ENCODE measurements around the gene NEK7.
A peak's percentile ranks its signal among the peaks of the same experiment; 100 is the strongest.
"Not testable (repeated sequence)": the region's sequence is repeated elsewhere in the genome, so short reads cannot be mapped to it uniquely, and the experiment has no call there.

The NEK7 gene

DNA sequence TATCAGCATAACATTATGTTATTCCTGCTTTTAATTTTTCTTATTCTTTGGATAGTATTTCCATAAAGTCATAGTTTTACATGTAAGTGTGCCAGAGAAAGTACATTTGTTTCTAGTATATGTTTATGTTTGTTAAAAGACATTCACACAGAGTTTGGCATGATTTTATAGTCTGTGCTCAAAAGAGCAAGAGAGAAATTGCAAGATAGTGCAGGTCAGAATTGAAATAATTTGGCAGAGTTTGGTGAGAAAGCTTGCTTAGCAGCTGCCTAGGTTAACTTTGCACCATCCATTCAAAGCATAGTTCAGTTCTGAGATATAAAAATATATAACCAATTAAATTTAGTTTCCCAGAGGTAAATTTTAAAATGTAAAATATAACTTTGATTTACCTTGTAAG lies 17.0 kb downstream of the NEK7 start:
- DNase-seq, result no peak

GRCh38 chr1:198174297-198174696 lies 17.5 kb downstream of the NEK7 start:
- DNase-seq, result no peak

GRCh38 chr1:198175423-198176170 lies 18.8 kb downstream of the NEK7 start:
- no peak for DNase-seq

DNA sequence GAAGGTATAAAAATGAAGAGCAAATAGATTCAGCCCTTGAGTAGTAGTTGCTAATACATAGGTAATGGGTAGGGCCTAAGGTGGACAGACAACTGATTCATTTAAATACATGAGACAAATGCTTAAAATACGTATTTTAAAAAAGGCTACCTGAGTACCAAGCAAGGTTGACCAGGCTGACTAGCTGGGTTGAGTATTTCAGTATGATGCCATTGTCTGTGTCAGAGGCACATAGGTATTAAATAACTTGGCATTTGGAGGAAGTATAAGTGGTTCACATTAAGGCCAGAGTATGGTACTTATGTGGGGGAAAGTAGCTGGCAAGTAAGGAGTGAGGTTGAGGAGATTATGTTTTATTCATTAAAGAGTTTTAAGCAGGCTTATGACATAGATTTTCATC lies 19.4 kb downstream of the NEK7 start:
- no peak for DNase-seq

DNA sequence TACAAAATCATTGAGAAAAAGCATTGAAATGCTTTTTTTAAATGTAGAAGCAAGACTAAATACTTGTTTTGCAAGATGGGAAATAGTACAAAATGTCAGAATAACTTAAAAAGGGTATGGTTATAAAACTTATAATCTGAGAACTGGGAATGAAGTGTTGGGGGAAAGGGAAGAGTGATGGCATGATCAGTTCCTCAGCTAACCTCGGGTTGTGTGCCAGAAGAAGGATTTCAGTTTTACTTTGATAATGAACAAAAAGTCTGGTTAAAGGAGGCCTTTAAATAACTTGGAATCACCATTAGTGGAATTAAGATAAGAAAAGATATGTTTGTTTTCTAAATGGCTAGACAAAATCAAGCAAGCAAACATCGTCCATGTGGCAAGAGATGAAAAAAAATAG lies 20.7 kb downstream of the NEK7 start:
- DNase-seq, result no peak

DNA sequence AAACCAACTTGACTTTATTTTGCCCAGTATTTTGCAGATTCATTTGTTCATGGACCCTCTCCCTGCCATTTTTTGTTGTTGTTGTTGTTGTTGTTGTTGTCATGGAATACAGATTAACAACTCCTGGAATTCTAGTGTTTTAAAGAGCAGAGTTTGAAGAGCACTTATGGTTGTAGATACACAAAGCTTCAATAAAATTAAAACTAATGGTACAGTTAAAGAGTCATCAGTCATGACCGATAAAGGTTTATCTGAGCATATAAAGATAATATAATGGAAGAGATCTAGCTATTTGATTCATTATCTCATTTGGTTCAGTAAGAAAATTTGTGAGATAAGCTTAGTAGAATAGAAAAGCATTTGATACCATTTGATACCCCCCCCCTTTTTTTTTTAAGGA lies 21.8 kb downstream of the NEK7 start:
- no peak for DNase-seq

- no peak for DNase-seq
These were observed 22.8 kb downstream of the NEK7 start for GRCh38 chr1:198179556-198179981.

DNA sequence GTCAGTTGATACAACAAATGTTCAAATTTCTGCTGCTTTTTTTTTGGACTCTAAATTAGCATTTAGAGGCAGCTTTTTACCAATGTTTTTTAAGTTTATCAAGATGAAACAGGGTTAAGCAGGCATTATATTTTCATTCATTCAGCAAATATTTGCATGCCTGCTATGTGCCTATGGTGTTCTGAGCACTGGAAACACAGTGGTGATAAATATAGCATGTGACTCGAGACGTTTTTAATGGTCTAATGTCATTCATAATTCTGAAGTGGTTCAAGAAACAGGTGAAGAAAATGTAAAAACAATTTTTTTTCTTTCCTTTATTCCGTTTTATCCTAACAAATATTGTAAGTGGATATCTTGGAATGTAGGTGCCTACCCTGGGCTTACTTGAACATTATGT lies 26.8 kb downstream of the NEK7 start:
- no peak for DNase-seq

- no peak for DNase-seq
These were observed 27.7 kb downstream of the NEK7 start for GRCh38 chr1:198184516-198184915.

GRCh38 chr1:198185146-198185545 lies 28.3 kb downstream of the NEK7 start:
- no peak for DNase-seq

DNA sequence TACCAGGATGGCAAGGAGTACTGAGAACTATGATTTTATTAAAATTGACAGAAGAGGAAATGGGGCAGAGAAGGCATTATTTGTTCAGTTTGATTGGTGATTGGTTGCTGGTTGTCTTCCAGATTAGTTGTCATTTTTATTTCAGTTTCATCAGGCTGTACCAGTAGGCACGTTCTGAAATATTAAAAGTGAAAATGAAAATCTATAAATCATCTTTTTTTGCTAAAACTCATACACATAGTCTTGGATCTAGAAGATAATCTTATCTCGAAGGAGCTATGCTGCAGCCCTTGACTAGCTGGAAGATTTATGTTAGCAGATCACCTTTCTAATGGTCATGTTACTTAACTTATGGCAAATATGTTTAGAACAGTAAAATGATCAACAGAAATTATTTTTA lies 29.0 kb downstream of the NEK7 start:
- no peak for DNase-seq

DNA sequence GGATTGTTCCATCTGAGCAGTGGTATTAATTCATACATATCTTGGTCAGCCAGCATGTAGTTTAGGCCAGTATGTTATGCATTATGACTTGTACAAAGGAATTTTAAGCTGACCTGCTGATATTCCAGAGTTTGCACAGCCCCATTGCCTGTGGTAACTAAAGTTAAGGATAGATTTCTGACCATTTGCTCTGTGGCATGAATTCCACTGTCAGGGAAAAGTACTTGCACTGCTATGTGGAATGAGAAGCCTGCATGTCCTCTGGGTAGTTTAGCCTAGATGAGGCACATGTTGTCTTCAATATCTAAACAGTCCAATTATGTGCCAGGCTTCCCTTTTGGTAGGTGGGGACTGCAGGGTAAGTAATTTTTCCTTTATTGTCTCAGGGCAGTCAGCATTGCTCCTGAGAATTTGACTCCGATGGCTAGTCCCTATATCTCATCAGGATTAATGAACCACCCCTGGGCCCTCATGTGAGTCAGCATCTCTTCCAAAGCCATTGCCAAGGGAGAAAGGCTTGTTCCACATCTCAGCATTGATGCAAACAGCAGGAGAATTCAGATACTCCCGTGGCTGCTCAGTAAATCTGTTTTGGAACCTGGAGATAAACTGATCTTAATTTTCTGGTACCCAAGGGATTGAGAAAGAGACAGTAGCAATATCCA lies 30.2 kb downstream of the NEK7 start:
- no peak for DNase-seq

DNA sequence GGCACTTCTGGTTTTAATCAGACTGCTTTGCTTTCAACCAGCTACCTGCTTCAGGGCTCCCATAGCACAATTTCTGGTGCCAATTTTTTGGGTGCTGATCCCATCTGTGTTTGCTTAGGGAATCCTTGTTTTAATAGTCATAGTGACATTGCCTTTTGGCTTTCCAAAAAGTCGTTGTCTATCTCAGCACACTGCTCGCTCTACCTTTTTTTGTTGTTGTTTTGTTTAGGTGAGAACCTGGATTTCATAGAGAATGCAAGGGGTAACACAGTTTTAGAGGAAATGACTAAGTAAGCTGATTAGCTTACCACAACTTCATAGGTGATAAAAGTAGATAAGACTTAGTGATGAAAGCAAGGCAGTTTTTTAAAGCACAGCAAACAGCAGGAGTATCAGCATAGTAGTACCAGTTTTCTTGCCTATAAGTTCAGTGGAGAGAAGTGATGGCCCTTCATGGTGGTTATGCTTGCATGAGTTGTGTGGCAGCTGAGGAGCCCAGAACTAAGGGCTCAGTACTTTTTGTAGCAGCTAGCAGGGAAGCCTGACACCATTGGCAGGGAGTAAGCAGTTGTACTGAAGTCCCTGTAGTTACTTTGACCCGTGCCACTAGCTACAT lies 31.3 kb downstream of the NEK7 start:
- DNase-seq, result no peak

DNA sequence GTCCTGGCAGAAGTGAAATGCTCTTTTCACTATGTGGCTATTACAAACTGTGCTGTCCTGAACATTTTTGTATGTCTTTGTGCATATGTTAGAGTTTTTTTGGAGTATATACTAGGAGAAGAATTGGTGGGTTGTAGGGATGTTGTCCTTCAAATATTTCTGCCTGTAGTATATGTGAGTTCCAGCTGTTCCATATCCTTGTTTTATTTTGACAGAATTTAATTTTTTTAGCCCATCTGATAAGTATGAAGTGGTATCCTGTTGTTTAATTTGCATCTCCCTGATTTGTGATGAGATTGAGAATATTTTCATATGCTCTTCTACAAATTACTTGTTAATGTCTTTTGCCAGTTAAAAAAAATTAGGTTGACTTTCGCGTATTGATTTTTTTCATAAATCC lies 34.3 kb downstream of the NEK7 start:
- no peak for DNase-seq

DNA sequence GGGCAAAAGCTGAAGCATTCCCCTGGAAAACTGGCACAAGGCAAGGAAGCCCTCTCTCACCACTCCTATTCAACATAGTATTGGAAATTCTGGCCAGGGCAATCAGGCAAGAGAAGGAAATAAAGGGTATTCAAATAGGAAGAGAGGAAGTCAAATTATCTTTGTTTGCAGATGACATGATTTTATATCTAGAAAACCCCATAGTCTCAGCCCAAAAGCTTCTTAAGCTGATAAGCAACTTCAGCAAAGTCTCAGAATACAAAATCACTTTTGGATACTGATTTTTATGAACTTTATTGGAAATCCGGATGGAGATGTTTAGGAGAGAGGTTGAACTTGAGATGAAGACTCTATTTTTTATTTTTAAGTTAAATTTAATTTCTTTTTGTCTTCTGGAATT lies 37.1 kb downstream of the NEK7 start:
- DNase-seq, result not testable (repeated sequence)

GRCh38 chr1:198196630-198197029 lies 39.8 kb downstream of the NEK7 start:
- no peak for DNase-seq

DNA sequence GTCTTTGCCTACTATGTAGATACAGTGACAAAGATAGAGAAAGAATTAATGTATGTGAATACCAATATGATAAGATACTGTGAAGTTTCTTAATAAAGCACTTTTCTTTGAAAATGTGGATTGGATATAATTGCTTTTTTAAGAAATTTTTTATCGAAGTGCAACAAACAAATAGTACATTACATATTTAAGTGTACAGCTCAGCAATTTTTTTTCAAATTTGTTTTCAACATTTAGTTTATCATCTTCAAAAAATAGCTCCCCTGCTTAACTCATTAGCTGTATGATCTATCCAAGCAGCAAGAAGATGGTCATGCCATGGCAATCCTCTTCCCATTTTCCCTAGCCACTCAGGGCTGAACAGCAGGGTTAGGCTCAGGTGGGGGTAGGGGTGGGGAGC lies 40.5 kb downstream of the NEK7 start:
- DNase-seq, result no peak

GRCh38 chr1:198199105-198199504 lies 42.3 kb downstream of the NEK7 start:
- peak; percentile 66 for DNase-seq

DNA sequence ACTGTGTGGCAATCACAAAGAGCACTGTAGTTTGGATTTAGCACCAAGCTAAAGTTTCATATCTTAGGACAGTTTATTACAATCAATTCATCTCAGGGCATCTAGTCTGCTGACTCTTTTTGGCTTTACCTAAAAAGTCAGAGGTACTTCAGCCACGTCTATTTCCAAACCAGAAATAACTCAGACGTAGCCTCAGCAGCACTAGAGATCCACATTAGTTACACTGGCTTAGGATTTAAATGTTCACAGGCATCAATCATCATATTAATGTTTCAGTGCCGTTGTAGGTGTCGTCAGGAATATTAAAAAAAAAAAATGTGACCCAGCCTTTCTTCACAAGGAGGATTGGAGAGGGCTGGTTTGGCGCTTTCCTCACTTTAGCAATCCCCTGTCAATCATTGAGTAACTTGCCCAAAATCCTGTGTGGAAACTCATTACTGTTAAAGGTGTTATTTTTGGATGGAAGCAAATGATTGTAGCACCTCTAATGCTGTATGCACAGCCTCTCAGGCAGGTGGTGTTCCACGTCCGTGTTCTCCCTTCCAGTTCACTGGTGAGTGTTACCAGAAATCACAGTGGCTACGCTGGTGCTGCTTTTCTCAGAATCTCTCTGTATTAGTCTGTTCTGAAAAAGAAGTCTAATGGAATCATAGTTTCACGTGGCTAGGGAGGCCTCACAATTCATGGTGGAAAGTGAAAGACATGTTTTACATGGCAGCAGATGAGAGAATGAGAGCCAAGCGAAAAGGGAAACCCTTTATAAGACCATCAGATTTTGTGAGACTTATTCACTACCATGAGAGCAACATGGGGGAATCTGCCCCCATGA lies 45.4 kb downstream of the NEK7 start:
- no peak for DNase-seq

- DNase-seq, result no peak
These were observed 46.6 kb downstream of the NEK7 start for GRCh38 chr1:198203434-198203833.

DNA sequence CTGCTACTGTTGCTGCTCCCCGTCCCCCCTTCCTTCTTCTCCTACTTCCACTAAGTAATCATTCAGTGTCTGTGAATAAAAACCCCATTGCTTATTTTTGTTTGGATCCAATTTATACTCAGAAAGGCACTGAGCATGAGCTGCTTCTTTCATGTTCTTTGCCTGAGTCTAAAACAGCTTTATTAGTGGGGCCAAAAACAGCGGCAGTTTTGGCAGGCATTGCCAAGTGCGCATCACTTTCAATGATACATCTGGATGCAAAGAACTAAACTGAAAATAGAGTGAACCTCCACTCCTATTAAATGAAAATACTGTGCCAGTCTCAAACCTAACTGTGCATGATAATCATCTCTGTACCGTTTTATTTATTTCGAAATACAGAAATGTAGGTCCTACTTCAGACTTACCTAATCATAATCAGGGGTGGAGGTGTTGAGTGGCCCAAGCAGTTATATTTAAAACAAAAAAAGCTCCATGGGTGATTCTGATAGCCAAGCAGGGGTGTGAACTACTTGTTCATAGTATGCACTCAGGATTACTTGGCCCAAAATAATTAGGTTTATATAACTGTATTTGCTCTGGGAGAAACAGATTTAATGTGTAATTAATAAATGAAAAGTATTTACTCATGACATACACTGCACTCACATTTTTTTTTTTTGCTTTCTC lies 48.4 kb downstream of the NEK7 start:
- DNase-seq, result no peak

GRCh38 chr1:198206292-198206691 lies 49.5 kb downstream of the NEK7 start:
- no peak for DNase-seq

DNA sequence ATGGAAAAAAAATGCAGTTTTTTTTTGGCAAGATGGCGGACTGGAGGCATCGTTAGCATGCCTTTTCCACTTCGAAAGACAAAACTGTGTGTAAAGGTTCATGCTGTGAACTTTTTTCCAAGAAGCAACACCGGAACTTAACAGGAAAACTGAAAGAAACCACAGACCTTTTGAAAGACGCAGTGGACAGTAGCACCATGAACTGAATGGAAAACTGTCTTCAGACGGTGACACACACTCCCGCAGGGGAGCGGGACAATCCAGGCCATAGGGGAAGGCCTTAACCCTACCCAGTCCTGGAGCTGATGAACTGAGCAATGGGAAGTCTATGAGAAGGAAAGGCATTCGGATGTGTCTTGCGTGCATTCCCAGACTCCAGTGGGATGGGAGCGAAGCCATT lies 54.9 kb downstream of the NEK7 start:
- no peak for DNase-seq
